Measurements from ENCODE around the gene PRELP.
A peak's percentile ranks its signal among the peaks of the same experiment; 100 is the strongest.

PRELP gene

GRCh38 chr1:203504400-203505250 lies 29.0 kb downstream of the PRELP start:
- peak; percentile 86 for TF ChIP-seq CTCF (IDR thresholded peaks at IDR 0.05)

GRCh38 chr1:203505526-203506204 lies 30.1 kb downstream of the PRELP start:
- no peak for TF ChIP-seq CTCF (IDR thresholded peaks at IDR 0.05)

GRCh38 chr1:203506858-203507626 lies 31.4 kb downstream of the PRELP start:
- no peak for TF ChIP-seq CTCF (IDR thresholded peaks at IDR 0.05)

GRCh38 chr1:203507759-203508158 lies 32.2 kb downstream of the PRELP start:
- no peak for TF ChIP-seq CTCF (IDR thresholded peaks at IDR 0.05)

DNA sequence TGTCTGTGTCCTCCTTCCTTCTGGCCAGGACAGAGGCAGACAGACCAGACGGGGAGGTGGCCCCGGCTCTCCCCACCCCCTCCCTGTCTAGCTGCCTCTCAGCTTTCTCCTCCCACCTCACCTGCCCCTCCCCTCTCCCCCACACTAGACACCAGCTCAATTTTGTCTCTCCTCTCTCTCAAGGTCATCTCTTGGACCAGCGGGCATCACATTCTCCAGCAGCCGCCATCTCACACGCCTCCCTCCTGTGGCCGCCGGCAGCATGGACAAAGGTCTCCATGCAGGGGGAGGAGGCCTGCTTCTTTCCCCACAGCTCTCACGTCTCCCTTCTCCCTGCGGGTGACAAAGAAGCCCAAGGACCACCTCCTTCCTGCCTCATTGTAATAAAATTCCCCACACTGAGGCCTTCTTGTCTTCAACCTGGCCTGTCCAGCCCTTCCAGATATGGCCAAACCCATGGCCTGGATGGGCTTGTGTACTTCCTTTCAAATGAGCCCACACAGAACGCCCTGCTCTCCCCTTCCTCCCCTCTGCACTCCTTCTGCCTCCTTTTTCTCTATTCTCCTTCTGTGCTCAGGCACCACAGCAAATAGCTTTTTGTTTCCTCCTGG lies 33.0 kb downstream of the PRELP start:
- no peak for TF ChIP-seq CTCF (IDR thresholded peaks at IDR 0.05)

GRCh38 chr1:203509135-203509534 lies 33.5 kb downstream of the PRELP start:
- no peak for TF ChIP-seq CTCF (IDR thresholded peaks at IDR 0.05)

GRCh38 chr1:203511513-203511912 lies 35.9 kb downstream of the PRELP start:
- TF ChIP-seq CTCF (IDR thresholded peaks at IDR 0.05) = no peak
